GM12801 (cell line): Measurements from ENCODE around the gene FBXW10B.

Experiments used
- CTCF ChIP-seq: IDR thresholded peaks from one replicate; pipeline ENCODE4 v1.5.1; 2011; ENCODE audit warnings: control low read depth; ENCODE audit not compliant: insufficient read length; ENCODE audit errors: extremely low read depth

FBXW10B gene

GRCh38 chr17:15658296-15658695, 38.8 kb upstream of the FBXW10B start:
- no peak for TF ChIP-seq CTCF

GRCh38 chr17:15657868-15658267, 38.4 kb upstream of the FBXW10B start:
- no peak for TF ChIP-seq CTCF

- TF ChIP-seq CTCF = no peak
Measured at GRCh38 chr17:15654886-15655561, 35.5 kb upstream of the FBXW10B start.

- no peak for TF ChIP-seq CTCF
Measured at GRCh38 chr17:15652960-15653359, 33.5 kb upstream of the FBXW10B start.

- TF ChIP-seq CTCF = no peak
Measured at GRCh38 chr17:15651583-15652110, 32.1 kb upstream of the FBXW10B start.

GRCh38 chr17:15650741-15651582, 31.5 kb upstream of the FBXW10B start:
- TF ChIP-seq CTCF = no peak

- TF ChIP-seq CTCF = no peak
Measured at GRCh38 chr17:15649861-15650421, 30.4 kb upstream of the FBXW10B start.
